ENCODE results near the gene GIMAP8.

Gene GIMAP8

GRCh38 chr7:150411606-150412005 lies 38.8 kb upstream of the GIMAP8 start:
- no peak for DNase-seq (ENCODE audit: low spot score)

GRCh38 chr7:150412016-150412415 lies 38.4 kb upstream of the GIMAP8 start:
- no peak for DNase-seq (ENCODE audit: low spot score)

- DNase-seq (ENCODE audit: low spot score): no peak
Measured at GRCh38 chr7:150412518-150413488, 37.6 kb upstream of the GIMAP8 start.

- no peak for DNase-seq (ENCODE audit: low spot score)
Measured at GRCh38 chr7:150413640-150414081, 36.8 kb upstream of the GIMAP8 start.

- DNase-seq (ENCODE audit: low spot score): no peak
Measured at GRCh38 chr7:150415161-150416153, 35.0 kb upstream of the GIMAP8 start.

- no peak for DNase-seq (ENCODE audit: low spot score)
Measured at GRCh38 chr7:150417239-150417638, 33.2 kb upstream of the GIMAP8 start.

GRCh38 chr7:150417863-150418262 lies 32.6 kb upstream of the GIMAP8 start:
- no peak for DNase-seq (ENCODE audit: low spot score)

GRCh38 chr7:150420242-150420641 lies 30.2 kb upstream of the GIMAP8 start:
- DNase-seq (ENCODE audit: low spot score): no peak

- DNase-seq (ENCODE audit: low spot score): peak; percentile 87
Measured at GRCh38 chr7:150420987-150421674, 29.3 kb upstream of the GIMAP8 start.

- DNase-seq (ENCODE audit: low spot score): no peak
Measured at GRCh38 chr7:150421831-150422230, 28.6 kb upstream of the GIMAP8 start.

- DNase-seq (ENCODE audit: low spot score): no peak
Measured at GRCh38 chr7:150425670-150426069, 24.8 kb upstream of the GIMAP8 start.

- no peak for DNase-seq (ENCODE audit: low spot score)
Measured at GRCh38 chr7:150428671-150429451, 21.6 kb upstream of the GIMAP8 start.

- no peak for DNase-seq (ENCODE audit: low spot score)
Measured at GRCh38 chr7:150429699-150430098, 20.7 kb upstream of the GIMAP8 start.

- no peak for DNase-seq (ENCODE audit: low spot score)
Measured at GRCh38 chr7:150430465-150431085, 19.9 kb upstream of the GIMAP8 start.

- no peak for DNase-seq (ENCODE audit: low spot score)
Measured at GRCh38 chr7:150431839-150432658, 18.4 kb upstream of the GIMAP8 start.

- DNase-seq (ENCODE audit: low spot score): no peak
Measured at GRCh38 chr7:150432915-150433892, 17.2 kb upstream of the GIMAP8 start.

GRCh38 chr7:150434240-150434639 lies 16.2 kb upstream of the GIMAP8 start:
- no peak for DNase-seq (ENCODE audit: low spot score)

GRCh38 chr7:150435047-150435389 lies 15.4 kb upstream of the GIMAP8 start:
- no peak for DNase-seq (ENCODE audit: low spot score)
